Body of pancreas (tissue), 4 donors: ENCODE data around the gene WDPCP. TPM values are rescaled to one million over a fixed set of nuclear protein-coding genes. Genes with fewer than 3 reads are reported as not detected.
A peak's percentile ranks its signal among the peaks of the same experiment; 100 is the strongest.
"Not testable (repeated sequence)": the region's sequence is repeated elsewhere in the genome, so short reads cannot be mapped to it uniquely, and the experiment has no call there.

ENCODE experiments used
- ATAC-seq: fragments of 150-250 bp; one replicate; pipeline ENCODE4 v1.9.1; 2016
- DNase-seq, 4 donors: peaks; one replicate each; pipeline ENCODE4 v3.0.0-alpha.2; 2019
- H3K27ac ChIP-seq, 4 donors: fragments of 200-600 bp; sonication (generic); 1 replicate in 3 of 4; 2 replicates in 1 of 4; pipeline versions ENCODE4 v1.5.1 to v1.6.1; 2016 to 2019; ENCODE audit warnings: mild to moderate bottlenecking in 1 of 4, mixed read lengths in 1 of 4, moderate library complexity in 1 of 4
- H3K27me3 ChIP-seq, 2 donors: fragments of 200-600 bp; sonication (generic); one replicate each; pipeline ENCODE4 v1.6.0; 2016; ENCODE audit warnings: mild to moderate bottlenecking in 1 of 2
- H3K36me3 ChIP-seq, 2 donors: fragments of 200-600 bp; sonication (generic); replicated peaks in 1 of 2; 2 replicates each; pipeline ENCODE4 v1.5.1; 2016; ENCODE audit warnings: low read depth in 2 of 2; ENCODE audit not compliant: insufficient read depth in 1 of 2
- H3K4me1 ChIP-seq: fragments of 200-600 bp; sonication (generic); one replicate; pipeline ENCODE4 v1.6.0; 2016
- H3K4me3 ChIP-seq, 2 donors: fragments of 200-600 bp; sonication (generic); 1 replicate in 1 of 2; 2 replicates in 1 of 2; pipeline ENCODE4 v1.5.1; 2016 to 2019
- H3K9me3 ChIP-seq, 3 donors: fragments of 200-600 bp; sonication (generic); 1 replicate in 2 of 3; 2 replicates in 1 of 3; pipeline ENCODE4 v1.5.1; 2016
- POLR2A ChIP-seq, 3 donors: fragments of 450-650 bp; IDR thresholded peaks; one replicate each; pipeline ENCODE4 v1.6.1; 2016; ENCODE audit warnings: antibody characterized with exemption in 3 of 3, mild to moderate bottlenecking in 2 of 3
- WGBS, 2 donors: methylation state at CpG; one replicate each; pipeline ENCODE4 v1.1.5; 2017; 5-methylcytosine and 5-hydroxymethylcytosine counted together
- intact Hi-C: fragments of 100-400 bp; cut with DNase I; formaldehyde crosslinking; loops from one replicate; pipeline ENCODE4 v1.15.1; 2023
- total RNA-seq, 2 donors: library from RNA; depleted of rRNA; stranded (reverse); fragments of >200 nt; gene quantifications; one replicate each; pipeline ENCODE4 v1.1.0, GENCODE V29; 2016
- TF ChIP-seq, protein P1 (sequence below), 7 experiments: fragments of 450-650 bp in 4 of 7; fragments of 200-600 bp in 3 of 7; sonication (generic) in 3 of 7; IDR thresholded peaks; one replicate each; pipeline ENCODE4 v1.5.1; 2016 to 2019; ENCODE audit warnings: antibody characterized with exemption in 7 of 7

Gene WDPCP
- total RNA-seq, 2 donors from 2014 or later = 6.9 to 8.3 TPM

DNA sequence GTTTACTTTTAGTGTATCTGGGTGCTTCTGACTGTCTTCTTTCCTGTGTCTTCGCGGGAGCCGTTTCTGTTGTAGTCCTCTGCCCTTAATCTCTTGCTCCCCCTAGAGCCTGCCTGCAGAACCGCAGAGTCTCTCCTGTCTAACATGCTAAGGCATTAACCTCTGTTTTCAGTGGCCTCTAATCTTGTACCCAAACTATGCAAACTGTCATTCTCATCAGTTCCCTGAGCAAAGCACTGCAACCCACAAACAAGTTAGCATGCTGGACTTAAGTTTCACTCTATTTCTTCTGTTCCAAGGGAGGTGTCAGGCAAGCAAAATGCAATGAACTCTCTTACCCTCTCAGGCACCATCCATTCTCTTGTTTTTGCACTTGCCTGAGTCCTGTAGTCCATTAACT lies 399.3 kb downstream of the WDPCP start:
- no peak overlapping the region for H3K4me3 ChIP-seq
- intact Hi-C loops = no loop called here
- WGBS, 2 donors = 23 to 40% methylated on average over 4 of the region's 4 CpGs
- H3K9me3 ChIP-seq = no peaks in the 10 kb centered on the region
- no peaks in the 10 kb centered on the region for H3K36me3 ChIP-seq
- peaks cover 10% of the 10 kb centered on the region for H3K4me1 ChIP-seq
- TF ChIP-seq, protein P1, sequence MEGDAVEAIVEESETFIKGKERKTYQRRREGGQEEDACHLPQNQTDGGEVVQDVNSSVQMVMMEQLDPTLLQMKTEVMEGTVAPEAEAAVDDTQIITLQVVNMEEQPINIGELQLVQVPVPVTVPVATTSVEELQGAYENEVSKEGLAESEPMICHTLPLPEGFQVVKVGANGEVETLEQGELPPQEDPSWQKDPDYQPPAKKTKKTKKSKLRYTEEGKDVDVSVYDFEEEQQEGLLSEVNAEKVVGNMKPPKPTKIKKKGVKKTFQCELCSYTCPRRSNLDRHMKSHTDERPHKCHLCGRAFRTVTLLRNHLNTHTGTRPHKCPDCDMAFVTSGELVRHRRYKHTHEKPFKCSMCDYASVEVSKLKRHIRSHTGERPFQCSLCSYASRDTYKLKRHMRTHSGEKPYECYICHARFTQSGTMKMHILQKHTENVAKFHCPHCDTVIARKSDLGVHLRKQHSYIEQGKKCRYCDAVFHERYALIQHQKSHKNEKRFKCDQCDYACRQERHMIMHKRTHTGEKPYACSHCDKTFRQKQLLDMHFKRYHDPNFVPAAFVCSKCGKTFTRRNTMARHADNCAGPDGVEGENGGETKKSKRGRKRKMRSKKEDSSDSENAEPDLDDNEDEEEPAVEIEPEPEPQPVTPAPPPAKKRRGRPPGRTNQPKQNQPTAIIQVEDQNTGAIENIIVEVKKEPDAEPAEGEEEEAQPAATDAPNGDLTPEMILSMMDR (IDR thresholded peaks at IDR 0.05) = peak in 6 of 7 experiments; percentile 38 to 71 (median 46)
- no peak for TF ChIP-seq POLR2A (IDR thresholded peaks at IDR 0.05)
- DNase-seq (peak; percentile 15 to 48 (median 31)), ATAC-seq (no peak)
- no peak overlapping the region for H3K27ac ChIP-seq
- no peaks in the 10 kb centered on the region for H3K27me3 ChIP-seq

DNA sequence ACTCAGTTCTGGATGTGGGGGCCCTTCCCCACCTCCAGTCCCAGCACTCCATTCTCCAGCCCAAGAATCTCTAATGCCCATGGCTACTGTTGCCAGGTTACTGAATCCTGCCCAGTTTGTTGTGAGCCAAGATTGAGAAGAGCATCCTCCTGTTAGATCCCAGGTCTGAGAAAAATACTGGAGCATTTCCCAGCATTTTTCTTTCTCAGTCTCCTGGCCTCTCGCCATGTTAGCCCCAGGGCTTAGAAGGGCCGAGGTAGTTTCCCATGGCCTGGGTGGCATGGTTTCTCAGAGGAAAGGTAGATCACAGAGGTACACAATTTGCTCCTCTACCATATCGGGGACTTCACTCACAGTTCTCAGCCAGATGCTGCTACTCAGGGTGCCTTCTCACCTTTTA lies 401.9 kb downstream of the WDPCP start:
- ATAC-seq (no peak), DNase-seq (no peak)
- no peaks in the 10 kb centered on the region for H3K4me1 ChIP-seq
- no peak overlapping the region for H3K4me3 ChIP-seq
- H3K27me3 ChIP-seq = no peaks in the 10 kb centered on the region
- no peak for TF ChIP-seq POLR2A (IDR thresholded peaks at IDR 0.05)
- TF ChIP-seq, protein P1 (IDR thresholded peaks at IDR 0.05) = no peak
- no peaks in the 10 kb centered on the region for H3K9me3 ChIP-seq
- intact Hi-C loops = no loop called here
- no peak overlapping the region for H3K27ac ChIP-seq
- WGBS, 2 donors = 86 to 96% methylated on average over 3 of the region's 3 CpGs
- H3K36me3 ChIP-seq = no peaks in the 10 kb centered on the region

DNA sequence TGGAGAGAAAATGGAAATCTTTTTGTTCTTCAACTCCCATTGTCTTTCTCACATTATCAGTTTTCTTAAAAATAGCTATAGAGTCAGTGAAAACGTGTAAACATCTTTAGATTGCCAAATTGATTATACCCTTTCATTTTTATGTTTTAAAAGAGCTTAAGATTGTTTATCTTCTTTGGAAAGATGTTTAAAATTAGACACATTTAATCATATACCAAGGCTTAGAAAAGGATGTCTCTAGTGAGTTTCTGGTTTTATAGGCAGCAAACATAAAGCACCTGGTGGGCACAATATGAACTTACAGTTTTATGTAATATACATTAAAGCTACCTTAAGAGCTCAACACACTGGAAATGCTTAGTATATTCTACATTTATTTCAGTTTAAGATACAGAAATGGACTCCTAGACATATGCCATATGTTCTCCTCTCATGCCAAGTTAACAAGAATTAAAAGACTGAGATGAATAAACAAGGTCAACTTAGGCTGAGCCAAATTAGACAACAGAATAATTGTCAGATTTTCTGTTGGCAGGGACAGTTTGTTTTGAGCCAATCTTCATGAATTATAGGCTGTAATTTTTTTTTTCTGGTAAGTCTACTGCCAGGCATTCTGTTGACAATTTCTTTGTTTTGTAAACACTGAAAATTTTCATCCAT lies 425.0 kb downstream of the WDPCP start:
- TF ChIP-seq, protein P1 (IDR thresholded peaks at IDR 0.05) = no peak
- no peak for TF ChIP-seq POLR2A (IDR thresholded peaks at IDR 0.05)
- H3K36me3 ChIP-seq = no peaks in the 10 kb centered on the region
- DNase-seq = no peak
- H3K4me1 ChIP-seq = no peaks in the 10 kb centered on the region
- ATAC-seq = no peak
- intact Hi-C loops = no loop called here
- no peaks in the 10 kb centered on the region for H3K27me3 ChIP-seq
- H3K9me3 ChIP-seq = no peaks in the 10 kb centered on the region
- 40 to 49% methylated on average over 1 of the region's 1 CpG for WGBS, 2 donors
- no peak overlapping the region for H3K27ac ChIP-seq
- no peak overlapping the region for H3K4me3 ChIP-seq

DNA sequence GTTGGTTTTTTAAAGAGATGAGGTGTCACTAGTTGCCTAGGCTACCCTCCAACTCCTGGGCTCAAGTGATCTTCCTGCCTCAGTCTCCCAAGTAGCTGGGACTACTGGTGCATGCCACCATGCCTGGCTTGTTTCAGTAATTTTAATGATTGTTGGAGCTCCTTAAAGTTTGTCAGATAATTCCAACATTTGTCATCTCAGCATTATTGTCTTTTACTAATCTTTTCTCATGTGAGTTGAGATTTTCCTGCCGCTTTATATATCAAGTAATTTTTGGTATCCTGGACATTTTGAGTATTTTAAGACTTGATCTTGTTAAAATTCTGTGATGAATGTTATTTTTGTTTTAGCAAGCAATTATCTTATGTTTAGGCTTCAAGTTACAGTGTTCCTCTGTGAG lies 429.0 kb downstream of the WDPCP start:
- ATAC-seq (no peak), DNase-seq (no peak)
- Histone ChIP-seq H3K4me3 (no peak overlapping the region), H3K4me1 (no peaks in the 10 kb centered on the region), H3K9me3 (no peaks in the 10 kb centered on the region), H3K27ac (no peak overlapping the region), H3K36me3 (no peaks in the 10 kb centered on the region), H3K27me3 (no peaks in the 10 kb centered on the region)
- intact Hi-C loops = no loop called here
- WGBS, 2 donors = 95 to 100% methylated on average over 1 of the region's 1 CpG
- TF ChIP-seq, protein P1 (IDR thresholded peaks at IDR 0.05) = no peak
- no peak for TF ChIP-seq POLR2A (IDR thresholded peaks at IDR 0.05)

DNA sequence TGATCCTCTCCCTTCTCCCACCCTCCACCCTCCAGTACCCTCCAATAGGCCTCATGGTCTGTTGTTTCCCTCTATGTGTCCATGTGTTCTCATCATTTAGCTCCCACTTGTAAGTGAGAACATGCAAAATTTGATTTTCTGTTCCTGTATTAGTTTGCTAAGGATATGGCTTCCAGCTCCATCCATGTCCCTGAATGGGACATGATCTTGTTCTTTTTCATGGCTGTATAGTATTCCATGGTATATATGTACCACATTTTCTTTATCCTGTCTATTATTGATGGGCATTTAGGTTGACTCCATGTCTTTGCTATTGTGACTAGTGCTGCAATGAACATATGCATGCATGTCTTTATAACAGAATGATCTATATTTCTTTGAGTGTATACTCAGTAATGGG lies 451.6 kb downstream of the WDPCP start:
- H3K4me3 ChIP-seq, DNase-seq, H3K9me3 ChIP-seq, H3K36me3 ChIP-seq, H3K27ac ChIP-seq, H3K27me3 ChIP-seq, H3K4me1 ChIP-seq, ATAC-seq, intact Hi-C loops: not testable (repeated sequence)
